Measurements from ENCODE around the gene NOVA2.

NOVA2 gene

GRCh38 chr19:46000491-46001246 is 27.0 kb upstream of the NOVA2 start:
- DNase-seq (ENCODE audit: low read depth in 2 of 3, low spot score in 1 of 3): peak in 2 of 3 donors; percentile 48

- no peak for DNase-seq (ENCODE audit: low read depth in 2 of 3, low spot score in 1 of 3)
Measured at GRCh38 chr19:45999653-46000121, 26.0 kb upstream of the NOVA2 start.

- DNase-seq (ENCODE audit: low read depth in 2 of 3, low spot score in 1 of 3): no peak
Measured at GRCh38 chr19:45998834-45999233, 25.2 kb upstream of the NOVA2 start.

GRCh38 chr19:45996933-45997332 is 23.3 kb upstream of the NOVA2 start:
- DNase-seq (ENCODE audit: low read depth in 2 of 3, low spot score in 1 of 3): no peak

- DNase-seq (ENCODE audit: low read depth in 2 of 3, low spot score in 1 of 3): no peak
Measured at GRCh38 chr19:45995715-45996385, 22.2 kb upstream of the NOVA2 start.

- DNase-seq (ENCODE audit: low read depth in 2 of 3, low spot score in 1 of 3): peak; percentile 88 to 98 (median 93)
Measured at GRCh38 chr19:45994998-45995714, 21.5 kb upstream of the NOVA2 start, which contains the start of gene CCDC61. CCDC61 (plus strand) TSS chr19:45995467; CDS start chr19:46003019, 7,552 bp downstream.

GRCh38 chr19:45994456-45994997 is 20.9 kb upstream of the NOVA2 start:
- DNase-seq (ENCODE audit: low read depth in 2 of 3, low spot score in 1 of 3): no peak

GRCh38 chr19:45990113-45990728 is 16.6 kb upstream of the NOVA2 start:
- no peak for DNase-seq (ENCODE audit: low read depth in 2 of 3, low spot score in 1 of 3)

GRCh38 chr19:45985321-45985720 is 11.7 kb upstream of the NOVA2 start:
- DNase-seq (ENCODE audit: low read depth in 2 of 3, low spot score in 1 of 3): no peak

GRCh38 chr19:45981350-45981749 is 7.7 kb upstream of the NOVA2 start:
- no peak for DNase-seq (ENCODE audit: low read depth in 2 of 3, low spot score in 1 of 3)

GRCh38 chr19:45978156-45978555 is 4.5 kb upstream of the NOVA2 start:
- no peak for DNase-seq (ENCODE audit: low read depth in 2 of 3, low spot score in 1 of 3)

- no peak for DNase-seq (ENCODE audit: low read depth in 2 of 3, low spot score in 1 of 3)
Measured at GRCh38 chr19:45976178-45976577, 2.5 kb upstream of the NOVA2 start.

- no peak for DNase-seq (ENCODE audit: low read depth in 2 of 3, low spot score in 1 of 3)
Measured at GRCh38 chr19:45975306-45976070, 1.8 kb upstream of the NOVA2 start.

GRCh38 chr19:45972947-45973540 is 621 bp downstream of the NOVA2 start:
- DNase-seq (ENCODE audit: low read depth in 2 of 3, low spot score in 1 of 3): no peak

- peak in 1 of 3 donors; percentile 13 for DNase-seq (ENCODE audit: low read depth in 2 of 3, low spot score in 1 of 3)
Measured at GRCh38 chr19:45972081-45972946, 1.4 kb downstream of the NOVA2 start.

GRCh38 chr19:45971260-45971902 is 2.3 kb downstream of the NOVA2 start:
- DNase-seq (ENCODE audit: low read depth in 2 of 3, low spot score in 1 of 3): no peak

- no peak for DNase-seq (ENCODE audit: low read depth in 2 of 3, low spot score in 1 of 3)
Measured at GRCh38 chr19:45969676-45970075, 4.0 kb downstream of the NOVA2 start.

GRCh38 chr19:45968626-45969025 is 5.0 kb downstream of the NOVA2 start:
- DNase-seq (ENCODE audit: low read depth in 2 of 3, low spot score in 1 of 3): no peak

Data from stimulated activated CD4-positive, alpha-beta T cell treated with anti-CD3 and anti-CD28 coated beads, Interleukin-12 subunit alpha, Interleukin-12 subunit beta, amount 100 ng/mL, for 48 hours (primary cell).